HepG2 (cell line): ENCODE data around the gene KRTDAP. TPM values are rescaled to one million over a fixed set of nuclear protein-coding genes. Genes with fewer than 3 reads are reported as not detected.

Experiments used
- ATAC-seq: fragments of 200-7000 bp; cut with Tn5 transposase; 3 replicates; pipeline ENCODE4 v1.9.1; 2020; ENCODE audit warnings: mild to moderate bottlenecking, moderate library complexity
- BruUV-seq: library from RNA; stranded (reverse); fragments of 400-500 nt; replicated peaks from 2 replicates; lab custom pipeline; 2021; lab: Mats Ljungman, UMichigan
- CTCF ChIA-PET: fragments of 300-600 bp; formaldehyde crosslinking; extraction: SDS; loops from one replicate; lab custom pipeline; 2021; ENCODE audit warnings: low total read pairs, inconsistent platforms, low intra/inter-chr PET ratio; lab: Yijun Ruan, JAX
- POLR2A ChIA-PET: fragments of 350-600 bp; sonication (Branson Sonifier 250); formaldehyde crosslinking; loops from one replicate; lab custom pipeline; 2020; ENCODE audit warnings: antibody characterized with exemption, inconsistent platforms; lab: Yijun Ruan, JAX
- DNase-seq: peaks from one replicate; pipeline ENCODE4 v3.0.0-alpha.2; 2015; ENCODE audit warnings: low spot score
- FAIRE-seq: peaks from 3 replicates; lab custom pipeline; 2011; peaks lifted over from hg19 to GRCh38; lab: Jason Lieb, UNC
- H2AFZ ChIP-seq: one replicate; pipeline ENCODE4 v1.6.1; 2011; ENCODE audit warnings: low read length, inconsistent platforms
- H3K27ac ChIP-seq: fragments of 300-600 bp; 3 replicates; pipeline ENCODE4 v1.8.0; 2011; ENCODE audit warnings: mixed run types, mild to moderate bottlenecking, mixed read lengths, low read length, inconsistent platforms; ENCODE audit not compliant: insufficient read depth; ENCODE audit errors: extremely low read length
- H3K27me3 ChIP-seq, 2 experiments: fragments of 200-600 bp in 1 of 2; 2 replicates in 1 of 2; 3 replicates in 1 of 2; pipeline versions ENCODE4 v1.6.0 to v1.8.0; 2011; ENCODE audit warnings: low read length in 2 of 2, mild to moderate bottlenecking in 2 of 2, moderate library complexity in 2 of 2, inconsistent platforms in 1 of 2; ENCODE audit not compliant: insufficient read depth in 2 of 2, control insufficient read depth in 1 of 2
- H3K36me3 ChIP-seq, 2 experiments: fragments of 200-600 bp in 1 of 2; replicated peaks in 1 of 2; 2 replicates in 1 of 2; 3 replicates in 1 of 2; pipeline versions ENCODE4 v1.5.1 to v1.8.0; 2011; ENCODE audit warnings: low read length in 2 of 2, inconsistent platforms in 1 of 2; ENCODE audit not compliant: insufficient read depth in 2 of 2, control insufficient read depth in 1 of 2
- H3K4me1 ChIP-seq: 2 replicates; pipeline ENCODE4 v1.5.1; 2012; ENCODE audit warnings: low read length, inconsistent platforms; ENCODE audit not compliant: insufficient read depth
- H3K4me2 ChIP-seq: 2 replicates; pipeline ENCODE4 v1.6.0; 2011; ENCODE audit warnings: low read depth, low read length, inconsistent platforms
- H3K4me3 ChIP-seq, 3 experiments: fragments of 200-600 bp in 1 of 3; sonication (generic), shearing (Covaris generic) in 1 of 3; replicated peaks in 1 of 3; 2 replicates each; pipeline ENCODE4 v1.5.1; 2011 to 2016; ENCODE audit warnings: low read length in 3 of 3, inconsistent platforms in 2 of 3, low read depth in 2 of 3, mild to moderate bottlenecking in 2 of 3, control low read depth in 1 of 3, mixed read lengths in 1 of 3; ENCODE audit not compliant: insufficient read depth in 1 of 3
- H3K79me2 ChIP-seq: one replicate; pipeline ENCODE4 v1.6.1; 2011; ENCODE audit warnings: low read length, inconsistent platforms; ENCODE audit not compliant: insufficient read depth
- H3K9ac ChIP-seq: 2 replicates; pipeline ENCODE4 v1.6.0; 2011; ENCODE audit warnings: mild to moderate bottlenecking, low read depth, low read length, inconsistent platforms; ENCODE audit not compliant: insufficient read depth
- H3K9me3 ChIP-seq: 2 replicates; pipeline ENCODE4 v1.5.1; 2012; ENCODE audit warnings: mild to moderate bottlenecking, low read length
- H4K20me1 ChIP-seq: 2 replicates; pipeline ENCODE4 v1.6.0; 2011; ENCODE audit warnings: inconsistent platforms, mild to moderate bottlenecking, low read length, moderate library complexity; ENCODE audit not compliant: insufficient read depth
- FOXK2 ChIP-seq: fragments of 450-650 bp; IDR thresholded peaks from 2 replicates; pipeline ENCODE4 v1.6.1; 2016
- HDAC1 ChIP-seq: sonication (generic); formaldehyde crosslinking; IDR thresholded peaks from 2 replicates; pipeline ENCODE4 v1.5.1; 2020; ENCODE audit warnings: mild to moderate bottlenecking, missing genetic modification reagents
- HHEX ChIP-seq: IDR thresholded peaks from 2 replicates; pipeline ENCODE4 v1.6.1; 2016; ENCODE audit warnings: control low read depth
- JUND ChIP-seq: sonication (generic); formaldehyde crosslinking; IDR thresholded peaks from 2 replicates; pipeline ENCODE4 v1.8.0; 2022; ENCODE audit warnings: mild to moderate bottlenecking, missing genetic modification reagents
- KDM5B ChIP-seq: sonication (generic); formaldehyde crosslinking; IDR thresholded peaks from 2 replicates; pipeline ENCODE4 v1.4.0; 2020; ENCODE audit warnings: missing genetic modification reagents, mild to moderate bottlenecking, borderline replicate concordance
- MEIS1 ChIP-seq: sonication (generic); formaldehyde crosslinking; IDR thresholded peaks from 2 replicates; pipeline ENCODE4 v1.9.0; 2021; ENCODE audit warnings: mild to moderate bottlenecking, missing genetic modification reagents, moderate library complexity, borderline replicate concordance
- MTA3 ChIP-seq: sonication (generic); formaldehyde crosslinking; IDR thresholded peaks from 2 replicates; pipeline ENCODE4 v1.4.0; 2020; ENCODE audit warnings: missing genetic modification reagents
- NFATC3 ChIP-seq: sonication (generic); formaldehyde crosslinking; IDR thresholded peaks from 2 replicates; pipeline ENCODE4 v1.5.1; 2020; ENCODE audit warnings: mild to moderate bottlenecking, missing genetic modification reagents
- NFE2L2 ChIP-seq: fragments of 150-350 bp; IDR thresholded peaks from 2 replicates; pipeline ENCODE4 v1.6.1; 2014; ENCODE audit warnings: low read length
- NFIC ChIP-seq: IDR thresholded peaks from 2 replicates; pipeline ENCODE4 v1.6.1; 2012; ENCODE audit warnings: mild to moderate bottlenecking, low read length, inconsistent platforms
- PHF8 ChIP-seq: sonication (generic); formaldehyde crosslinking; IDR thresholded peaks from 2 replicates; pipeline ENCODE4 v1.5.0; 2020; ENCODE audit warnings: missing genetic modification reagents
- SOX5 ChIP-seq: IDR thresholded peaks from 2 replicates; pipeline ENCODE4 v1.6.1; 2016; ENCODE audit warnings: borderline replicate concordance
- ZNF17 ChIP-seq: sonication (generic); formaldehyde crosslinking; IDR thresholded peaks from 2 replicates; pipeline ENCODE4 v1.5.0; 2020; ENCODE audit warnings: mild to moderate bottlenecking, missing genetic modification reagents
- ZNF382 ChIP-seq: sonication (generic); formaldehyde crosslinking; IDR thresholded peaks from 2 replicates; pipeline ENCODE4 v1.5.0; 2020; ENCODE audit warnings: missing genetic modification reagents, mild to moderate bottlenecking, borderline replicate concordance
- ZNF432 ChIP-seq: sonication (generic); formaldehyde crosslinking; IDR thresholded peaks from 2 replicates; pipeline ENCODE4 v1.5.0; 2020; ENCODE audit warnings: missing genetic modification reagents, mild to moderate bottlenecking, borderline replicate concordance
- ZNF672 ChIP-seq: sonication (generic); formaldehyde crosslinking; IDR thresholded peaks from 2 replicates; pipeline ENCODE4 v1.8.1; 2022; ENCODE audit warnings: missing genetic modification reagents
- ZNF749 ChIP-seq: sonication (generic); formaldehyde crosslinking; IDR thresholded peaks from 2 replicates; pipeline ENCODE4 v1.8.0; 2022; ENCODE audit warnings: mild to moderate bottlenecking, missing genetic modification reagents, moderate library complexity, borderline replicate concordance
- WGBS: methylation state at CpG from one replicate; pipeline ENCODE4 v1.1.6; 2017; ENCODE audit warnings: low lambda C conversion rate; 5-methylcytosine and 5-hydroxymethylcytosine counted together
- in situ Hi-C: cut with HindIII; loops from 2 replicates; pipeline ENCODE4 v1.10.0; 2017; ENCODE audit warnings: low pct_unique_long_range_greater_than_20kb; ENCODE audit not compliant: extremely low pct_ligation_motif_present
- intact Hi-C: fragments of 100-400 bp; cut with micrococcal nuclease; formaldehyde crosslinking; loops from one replicate; pipeline ENCODE4 v1.10.0; 2022; ENCODE audit not compliant: unreplicated experiment
- polyA plus RNA-seq, 8 experiments: library from polyadenylated mRNA; depleted of rRNA in 3 of 8; stranded (reverse) in 7 of 8; unstranded in 1 of 8; fragments of >200 nt; fragmentation: Illumina TruSeq in 4 of 8; extraction: Trizol in 4 of 8; gene quantifications; 2 replicates each; pipeline versions ENCODE4 v1.2.1 to v1.2.3, GENCODE V29; 2011 to 2016; ENCODE audit warnings: low read depth in 4 of 8, missing spikeins in 1 of 8, mixed read lengths in 1 of 8; ENCODE audit not compliant: insufficient read depth in 1 of 8
- total RNA-seq, 5 experiments: library from RNA; depleted of rRNA; stranded (reverse); fragments of >200 nt; fragmentation: Illumina TruSeq; extraction: Trizol; gene quantifications; 2 replicates each; pipeline ENCODE4 v1.2.3, GENCODE V29; 2016; ENCODE audit warnings: low read depth in 1 of 5
- TF ChIP-seq, protein P1 (sequence below), 2 experiments: sonication (generic) in 1 of 2; formaldehyde crosslinking in 1 of 2; IDR thresholded peaks; 2 replicates each; pipeline versions ENCODE4 v1.4.0 to v1.6.1; 2018 to 2020; ENCODE audit warnings: missing genetic modification reagents in 2 of 2, borderline replicate concordance in 1 of 2, low read depth in 1 of 2, mild to moderate bottlenecking in 1 of 2, missing biosample characterization in 1 of 2
- TF ChIP-seq, protein P2 (sequence below): sonication (generic); formaldehyde crosslinking; IDR thresholded peaks from 2 replicates; pipeline ENCODE4 v1.5.1; 2020; ENCODE audit warnings: missing genetic modification reagents, mild to moderate bottlenecking, borderline replicate concordance
- TF ChIP-seq, protein P3 (sequence below): sonication (generic); formaldehyde crosslinking; IDR thresholded peaks from 2 replicates; pipeline ENCODE4 v1.8.1; 2023; ENCODE audit warnings: mild to moderate bottlenecking, missing genetic modification reagents, borderline replicate concordance
- TF ChIP-seq, protein P4 (sequence below): sonication (generic); formaldehyde crosslinking; IDR thresholded peaks from 2 replicates; pipeline ENCODE4 v1.5.0; 2020; ENCODE audit warnings: missing genetic modification reagents, mild to moderate bottlenecking, borderline replicate concordance

Gene KRTDAP
- total and polyA plus RNA-seq, 2 of the 13 experiments (the other 11 are each of a cell fraction or from before 2014, with no cell fraction given), result 0.86 to 1.5 TPM

DNA sequence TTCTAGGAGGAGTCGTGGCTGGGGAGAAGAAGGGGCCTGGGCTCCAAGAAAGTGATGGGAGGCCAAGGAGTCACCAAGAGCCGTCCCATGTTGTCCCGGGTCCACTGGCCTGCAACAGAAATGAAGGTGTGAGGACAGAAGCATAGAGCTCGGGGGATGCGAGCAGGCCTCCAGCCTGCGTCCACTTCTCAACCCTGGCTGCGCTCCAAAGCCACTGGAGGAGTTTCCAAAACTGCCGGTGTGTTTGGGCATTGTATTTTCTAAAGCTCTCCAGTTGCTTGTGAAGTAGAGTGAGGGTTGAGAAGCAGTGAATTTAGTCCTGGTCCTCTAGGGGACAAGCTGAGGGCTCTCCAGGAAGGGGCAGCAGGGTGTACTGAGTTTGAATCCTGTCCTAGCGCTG is 29.2 kb downstream of the KRTDAP start (continued):
- TF ChIP-seq, protein P1, sequence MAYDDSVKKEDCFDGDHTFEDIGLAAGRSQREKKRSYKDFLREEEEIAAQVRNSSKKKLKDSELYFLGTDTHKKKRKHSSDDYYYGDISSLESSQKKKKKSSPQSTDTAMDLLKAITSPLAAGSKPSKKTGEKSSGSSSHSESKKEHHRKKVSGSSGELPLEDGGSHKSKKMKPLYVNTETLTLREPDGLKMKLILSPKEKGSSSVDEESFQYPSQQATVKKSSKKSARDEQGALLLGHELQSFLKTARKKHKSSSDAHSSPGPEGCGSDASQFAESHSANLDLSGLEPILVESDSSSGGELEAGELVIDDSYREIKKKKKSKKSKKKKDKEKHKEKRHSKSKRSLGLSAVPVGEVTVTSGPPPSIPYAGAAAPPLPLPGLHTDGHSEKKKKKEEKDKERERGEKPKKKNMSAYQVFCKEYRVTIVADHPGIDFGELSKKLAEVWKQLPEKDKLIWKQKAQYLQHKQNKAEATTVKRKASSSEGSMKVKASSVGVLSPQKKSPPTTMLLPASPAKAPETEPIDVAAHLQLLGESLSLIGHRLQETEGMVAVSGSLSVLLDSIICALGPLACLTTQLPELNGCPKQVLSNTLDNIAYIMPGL (CRISPR knock-in tag; IDR thresholded peaks at IDR 0.05; ENCODE audit: borderline replicate concordance in 1 of 2, low read depth in 1 of 2), result no peak
- no peak for TF ChIP-seq ZNF17 (CRISPR knock-in tag)
- no peak for TF ChIP-seq HHEX (CRISPR knock-in tag)
- no peak for TF ChIP-seq MEIS1 (CRISPR knock-in tag)
- no peak for TF ChIP-seq ZNF749 (CRISPR knock-in tag)

DNA sequence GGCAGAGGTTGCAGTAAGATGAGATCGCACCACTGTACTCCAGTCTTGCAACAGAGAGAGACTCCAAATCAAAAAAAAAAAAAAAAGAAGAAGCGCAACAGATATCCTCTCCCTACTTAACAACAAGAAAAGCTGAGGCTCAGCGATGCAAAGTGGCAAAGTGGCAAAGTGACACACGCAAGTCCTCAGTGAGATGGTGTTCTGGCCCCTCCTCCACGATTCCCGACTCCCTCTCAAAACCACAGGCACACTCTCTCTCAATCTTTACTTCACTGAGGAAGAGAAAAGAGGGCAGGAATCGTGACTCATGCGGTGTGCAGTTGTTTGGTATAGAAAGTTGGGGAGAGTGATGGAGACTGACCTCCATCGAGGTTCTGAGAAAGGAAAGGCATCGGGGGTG is 29.7 kb downstream of the KRTDAP start:
- no peaks in the 10 kb centered on the region for H3K79me2 ChIP-seq
- in situ Hi-C loops, result no loop called here
- DNase-seq (no peak), FAIRE-seq (no peak), ATAC-seq (no peak)
- no peaks in the 10 kb centered on the region for H4K20me1 ChIP-seq
- peaks cover 67% of the 10 kb centered on the region for H3K4me1 ChIP-seq
- POLR2A ChIA-PET, result interaction anchor here (1.5 kb wide), 1 partner anchor 40 kb away, joined by 7 read pairs; no protein-coding TSS in a partner anchor
- WGBS, result 90% methylated on average over 10 of the region's 10 CpGs
- BruUV-seq, result no TSS peak
- H3K36me3 ChIP-seq, result no peaks in the 10 kb centered on the region
- no peaks in the 10 kb centered on the region; a peak in 1 of 5 replicates for H3K27me3 ChIP-seq
- H3K4me3 ChIP-seq, result no peak overlapping the region
- no peak overlapping the region for H3K4me2 ChIP-seq
- no peak overlapping the region for H2AFZ ChIP-seq
- no peak overlapping the region for H3K9ac ChIP-seq
- no peaks in the 10 kb centered on the region for H3K9me3 ChIP-seq
- intact Hi-C loops, result no loop called here
- H3K27ac ChIP-seq, result no peak overlapping the region
- CTCF ChIA-PET, result no interaction called here
- TF ChIP-seq, protein P2, sequence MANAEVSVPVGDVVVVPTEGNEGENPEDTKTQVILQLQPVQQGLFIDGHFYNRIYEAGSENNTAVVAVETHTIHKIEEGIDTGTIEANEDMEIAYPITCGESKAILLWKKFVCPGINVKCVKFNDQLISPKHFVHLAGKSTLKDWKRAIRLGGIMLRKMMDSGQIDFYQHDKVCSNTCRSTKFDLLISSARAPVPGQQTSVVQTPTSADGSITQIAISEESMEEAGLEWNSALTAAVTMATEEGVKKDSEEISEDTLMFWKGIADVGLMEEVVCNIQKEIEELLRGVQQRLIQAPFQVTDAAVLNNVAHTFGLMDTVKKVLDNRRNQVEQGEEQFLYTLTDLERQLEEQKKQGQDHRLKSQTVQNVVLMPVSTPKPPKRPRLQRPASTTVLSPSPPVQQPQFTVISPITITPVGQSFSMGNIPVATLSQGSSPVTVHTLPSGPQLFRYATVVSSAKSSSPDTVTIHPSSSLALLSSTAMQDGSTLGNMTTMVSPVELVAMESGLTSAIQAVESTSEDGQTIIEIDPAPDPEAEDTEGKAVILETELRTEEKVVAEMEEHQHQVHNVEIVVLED (CRISPR knock-in tag), result no peak
- TF ChIP-seq PHF8 (no peak), NFIC (no peak), HDAC1 (no peak), SOX5 (CRISPR knock-in tag) (no peak), NFE2L2 (no peak), ZNF382 (no peak), ZNF672 (CRISPR knock-in tag) (no peak), ZNF432 (CRISPR knock-in tag) (no peak), JUND (no peak), NFATC3 (CRISPR knock-in tag) (no peak), FOXK2 (no peak), MTA3 (CRISPR knock-in tag) (no peak), KDM5B (CRISPR knock-in tag) (no peak)
- TF ChIP-seq, protein P3, sequence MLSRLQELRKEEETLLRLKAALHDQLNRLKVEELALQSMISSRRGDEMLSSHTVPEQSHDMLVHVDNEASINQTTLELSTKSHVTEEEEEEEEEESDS (CRISPR knock-in tag), result no peak
- TF ChIP-seq, protein P4, sequence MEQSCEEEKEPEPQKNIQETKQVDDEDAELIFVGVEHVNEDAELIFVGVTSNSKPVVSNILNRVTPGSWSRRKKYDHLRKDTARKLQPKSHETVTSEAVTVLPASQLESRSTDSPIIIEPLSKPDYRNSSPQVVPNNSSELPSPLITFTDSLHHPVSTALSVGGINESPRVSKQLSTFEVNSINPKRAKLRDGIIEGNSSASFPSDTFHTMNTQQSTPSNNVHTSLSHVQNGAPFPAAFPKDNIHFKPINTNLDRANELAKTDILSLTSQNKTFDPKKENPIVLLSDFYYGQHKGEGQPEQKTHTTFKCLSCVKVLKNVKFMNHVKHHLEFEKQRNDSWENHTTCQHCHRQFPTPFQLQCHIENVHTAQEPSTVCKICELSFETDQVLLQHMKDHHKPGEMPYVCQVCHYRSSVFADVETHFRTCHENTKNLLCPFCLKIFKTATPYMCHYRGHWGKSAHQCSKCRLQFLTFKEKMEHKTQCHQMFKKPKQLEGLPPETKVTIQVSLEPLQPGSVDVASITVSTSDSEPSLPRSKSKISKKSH, result no peak
